Fibroblast of lung (primary cell): ENCODE measurements around the gene RABL2B. TPM values are rescaled to one million over a fixed set of nuclear protein-coding genes. Genes with fewer than 3 reads are reported as not detected.

Source experiments
- DNase-seq, 2 donors: peaks; one replicate each; pipeline versions ENCODE4 v3.0.0 to v3.0.0-alpha.2; 2010; ENCODE audit warnings: low read depth in 2 of 2
- H2AFZ ChIP-seq: 2 replicates; pipeline ENCODE4 v1.5.1; 2012; ENCODE audit warnings: low read length, control low read depth, inconsistent platforms
- H3K27ac ChIP-seq: 2 replicates; pipeline ENCODE4 v1.5.1; 2011; ENCODE audit warnings: low read length, control low read depth; ENCODE audit not compliant: insufficient read depth
- H3K27me3 ChIP-seq: 2 replicates; pipeline ENCODE4 v1.5.1; 2011; ENCODE audit warnings: mild to moderate bottlenecking, low read length; ENCODE audit not compliant: control insufficient read depth, insufficient read depth
- H3K36me3 ChIP-seq: 2 replicates; pipeline ENCODE4 v1.5.1; 2011; ENCODE audit warnings: low read length; ENCODE audit not compliant: control insufficient read depth, insufficient read depth
- H3K4me1 ChIP-seq: 2 replicates; pipeline ENCODE4 v1.5.1; 2011; ENCODE audit warnings: low read length; ENCODE audit not compliant: control insufficient read depth, insufficient read depth; ENCODE audit errors: extremely low read depth
- H3K4me2 ChIP-seq: 2 replicates; pipeline ENCODE4 v1.5.1; 2011; ENCODE audit warnings: low read length, control low read depth; ENCODE audit not compliant: insufficient read depth; ENCODE audit errors: extremely low read depth
- H3K4me3 ChIP-seq, 4 experiments: fragments of 200-600 bp in 1 of 4; sonication (generic) in 1 of 4; replicated peaks in 1 of 4; 2 replicates each; pipeline ENCODE4 v1.5.1; 2011 to 2016; ENCODE audit warnings: low read length in 4 of 4, low read depth in 3 of 4, mild to moderate bottlenecking in 3 of 4, control low read depth in 2 of 4, inconsistent platforms in 1 of 4, mixed read lengths in 1 of 4; ENCODE audit not compliant: insufficient read depth in 1 of 4; ENCODE audit errors: control extremely low read depth in 1 of 4
- H3K79me2 ChIP-seq: 2 replicates; pipeline ENCODE4 v1.5.1; 2012; ENCODE audit warnings: mild to moderate bottlenecking, low read length, inconsistent platforms; ENCODE audit not compliant: control insufficient read depth, insufficient read depth
- H3K9ac ChIP-seq: 2 replicates; pipeline ENCODE4 v1.5.1; 2011; ENCODE audit warnings: mild to moderate bottlenecking, low read length, control low read depth; ENCODE audit not compliant: insufficient read depth
- H3K9me3 ChIP-seq: 2 replicates; pipeline ENCODE4 v1.5.1; 2012; ENCODE audit warnings: low read depth, low read length; ENCODE audit not compliant: control insufficient read depth, insufficient read depth
- H4K20me1 ChIP-seq: 2 replicates; pipeline ENCODE4 v1.5.1; 2011; ENCODE audit warnings: low read length; ENCODE audit not compliant: control insufficient read depth, insufficient read depth; ENCODE audit errors: extremely low read depth
- CTCF ChIP-seq, 2 donors: IDR thresholded peaks in 1 of 2; conservative IDR thresholded peaks in 1 of 2; 1 replicate in 1 of 2; 2 replicates in 1 of 2; pipeline ENCODE4 v1.5.1; 2011 to 2012; ENCODE audit warnings: low read length in 2 of 2, control low read depth in 1 of 2, inconsistent platforms in 1 of 2, low read depth in 1 of 2, mild to moderate bottlenecking in 1 of 2
- EZH2 ChIP-seq: IDR thresholded peaks from 2 replicates; pipeline ENCODE4 v1.5.1; 2012; ENCODE audit warnings: low read length, control low read depth, mild to moderate bottlenecking; ENCODE audit errors: missing control alignments
- polyA plus RNA-seq, 2 donors: library from polyadenylated mRNA; depleted of rRNA in 1 of 2; stranded (reverse) in 1 of 2; unstranded in 1 of 2; fragments of >200 nt; gene quantifications; 2 replicates each; pipeline ENCODE4 v1.2.1, GENCODE V29; 2011 to 2012; ENCODE audit warnings: missing spikeins in 1 of 2
- total RNA-seq: library from RNA; depleted of rRNA; stranded (reverse); fragments of >200 nt; gene quantifications from 2 replicates; pipeline ENCODE4 v1.2.1, GENCODE V29; 2014

Gene RABL2B
- total and polyA plus RNA-seq, 2 donors (not counting 1 experiment from before 2014, with no cell fraction given), result 11.4 to 23.6 TPM

DNA sequence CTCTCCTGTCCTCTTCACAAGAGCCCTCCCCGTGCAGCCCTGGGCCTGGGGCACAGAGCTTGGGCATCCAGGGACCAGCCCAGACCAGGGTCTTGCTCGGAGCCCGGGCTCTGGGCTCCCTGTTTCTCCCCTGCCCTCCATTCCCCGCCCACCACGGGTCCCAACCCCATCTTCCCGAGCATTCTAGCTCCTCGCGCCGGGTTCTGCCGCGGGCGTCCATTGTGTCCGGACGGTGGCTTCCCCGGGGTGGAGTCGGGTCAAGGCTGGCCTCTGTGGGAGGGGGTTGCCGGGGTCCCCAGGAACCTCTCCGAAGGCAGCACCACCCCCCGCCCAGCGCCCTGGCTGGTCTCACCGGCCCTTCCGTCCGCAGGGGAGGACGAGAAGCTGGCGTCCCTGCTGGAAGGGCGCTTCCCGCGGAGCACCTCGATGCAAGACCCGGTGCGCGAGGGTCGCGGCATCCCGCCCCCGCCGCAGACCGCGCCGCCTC is 63.6 kb downstream of the RABL2B start:
- Histone ChIP-seq H3K27me3 (peaks cover 3% of the 10 kb centered on the region), H2AFZ (no peak overlapping the region), H3K9me3 (no peaks in the 10 kb centered on the region), H3K4me2 (no peak overlapping the region), H3K4me3 (no peak overlapping the region), H3K4me1 (no peaks in the 10 kb centered on the region), H4K20me1 (no peaks in the 10 kb centered on the region), H3K9ac (no peak overlapping the region), H3K27ac (no peak overlapping the region), H3K36me3 (no peaks in the 10 kb centered on the region), H3K79me2 (no peaks in the 10 kb centered on the region)
- no peak for DNase-seq
- TF ChIP-seq CTCF (conservative IDR thresholded peaks at IDR 0.05 in 1 of 2, IDR thresholded peaks at IDR 0.05 in 1 of 2; ENCODE audit: low read depth in 1 of 2, low read length in 2 of 2) (no peak), EZH2 (peak; percentile 64)

GRCh38 chr22:50718352-50718709 is 65.1 kb downstream of the RABL2B start:
- peaks cover 3% of the 10 kb centered on the region for H3K27me3 ChIP-seq
- no peak for DNase-seq
- no peaks in the 10 kb centered on the region for H3K4me1 ChIP-seq
- no peaks in the 10 kb centered on the region for H3K79me2 ChIP-seq
- H3K4me3 ChIP-seq, result no peak overlapping the region
- H2AFZ ChIP-seq, result no peak overlapping the region
- no peaks in the 10 kb centered on the region for H3K9me3 ChIP-seq
- H3K9ac ChIP-seq, result no peak overlapping the region
- H4K20me1 ChIP-seq, result no peaks in the 10 kb centered on the region
- no peak overlapping the region for H3K4me2 ChIP-seq
- H3K36me3 ChIP-seq, result no peaks in the 10 kb centered on the region
- no peak for TF ChIP-seq CTCF (conservative IDR thresholded peaks at IDR 0.05 in 1 of 2, IDR thresholded peaks at IDR 0.05 in 1 of 2; ENCODE audit: low read depth in 1 of 2, low read length in 2 of 2)
- TF ChIP-seq EZH2, result no peak
- no peak overlapping the region for H3K27ac ChIP-seq

DNA sequence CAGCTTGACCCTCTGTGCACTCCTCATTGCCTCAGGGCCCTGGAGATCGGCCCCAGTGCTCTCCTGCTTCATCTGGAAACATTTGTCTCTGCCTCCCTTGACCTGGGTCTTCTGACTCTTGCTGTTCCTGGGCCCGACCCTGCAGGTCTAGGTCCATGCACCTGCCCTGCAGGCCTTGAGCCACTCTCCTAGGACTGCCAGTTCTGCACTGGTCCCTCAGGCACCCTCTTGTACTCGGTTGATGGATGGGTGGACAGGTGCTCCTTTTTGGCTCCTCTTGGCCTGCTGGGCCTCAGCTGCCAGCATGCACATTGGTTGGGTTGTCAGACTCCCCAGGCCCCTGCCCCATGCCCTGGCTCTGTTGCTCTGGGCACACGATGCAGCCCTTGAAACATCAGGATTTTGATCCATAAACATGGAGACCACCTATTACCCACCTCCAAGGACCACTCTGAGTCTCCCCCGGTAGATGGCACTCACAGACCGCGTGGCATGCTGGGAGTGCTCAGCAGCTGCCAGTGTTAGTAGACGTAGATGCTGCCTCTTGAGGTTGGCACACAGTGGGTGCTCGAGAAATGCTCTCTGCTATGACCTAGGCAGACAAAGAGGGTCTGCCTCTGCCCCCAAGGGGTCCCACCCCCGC is 65.6 kb downstream of the RABL2B start:
- Histone ChIP-seq H4K20me1 (no peaks in the 10 kb centered on the region), H3K79me2 (no peaks in the 10 kb centered on the region)

More for the DNA sequence above, 65.6 kb downstream of the RABL2B start:
- Histone ChIP-seq H2AFZ (no peak overlapping the region), H3K9me3 (no peaks in the 10 kb centered on the region), H3K27me3 (peaks cover 3% of the 10 kb centered on the region), H3K27ac (no peak overlapping the region), H3K36me3 (no peaks in the 10 kb centered on the region), H3K4me1 (no peaks in the 10 kb centered on the region), H3K9ac (no peak overlapping the region), H3K4me2 (no peak overlapping the region), H3K4me3 (no peak overlapping the region)
- no peak for DNase-seq
- no peak for TF ChIP-seq EZH2
- TF ChIP-seq CTCF (conservative IDR thresholded peaks at IDR 0.05 in 1 of 2, IDR thresholded peaks at IDR 0.05 in 1 of 2; ENCODE audit: low read depth in 1 of 2, low read length in 2 of 2), result no peak

Other genes starting within 250 kb of the RABL2B start
- gene KLHDC7B, start 237.7 kb downstream of the RABL2B start, total RNA-seq, result 0.17 and 0.51 TPM in 2 replicates
- 0.02 TPM in 1 of 2 replicates, not detected in the other for gene KLHDC7B, start 237.7 kb downstream of the RABL2B start, polyA plus RNA-seq
- 0.33 TPM in 1 of 2 replicates, not detected in the other for gene SYCE3, start 220.7 kb downstream of the RABL2B start, total RNA-seq
- 0.30 TPM in 1 of 2 replicates, not detected in the other for gene SYCE3, start 220.7 kb downstream of the RABL2B start, polyA plus RNA-seq
- gene CPT1B, start 205.2 kb downstream of the RABL2B start, total RNA-seq, result 2.6 and 4.8 TPM in 2 replicates
- 0.70 and 0.82 TPM in 2 replicates for gene CPT1B, start 205.2 kb downstream of the RABL2B start, polyA plus RNA-seq
- gene CHKB, start 200.8 kb downstream of the RABL2B start, total RNA-seq, result 15.2 and 22.8 TPM in 2 replicates
- gene CHKB, start 200.8 kb downstream of the RABL2B start, polyA plus RNA-seq, result 18.2 and 21.9 TPM in 2 replicates
- 0.17 and 0.26 TPM in 2 replicates for gene MAPK8IP2, start 182.8 kb downstream of the RABL2B start, total RNA-seq
- 0.10 and 0.11 TPM in 2 replicates for gene MAPK8IP2, start 182.8 kb downstream of the RABL2B start, polyA plus RNA-seq
- 16.7 and 19.5 TPM in 2 replicates for gene ARSA, start 155.5 kb downstream of the RABL2B start, total RNA-seq
- 6.4 and 10.5 TPM in 2 replicates for gene ARSA, start 155.5 kb downstream of the RABL2B start, polyA plus RNA-seq
- gene SHANK3, start 110.8 kb downstream of the RABL2B start, total RNA-seq, result 0.26 and 0.33 TPM in 2 replicates
- gene SHANK3, start 110.8 kb downstream of the RABL2B start, polyA plus RNA-seq, result 0.12 and 0.17 TPM in 2 replicates
- gene ACR, start 45.4 kb downstream of the RABL2B start, total RNA-seq, result not detected in 2 replicates
- gene ACR, start 45.4 kb downstream of the RABL2B start, polyA plus RNA-seq, result not detected in 2 replicates